MM.1S (cell line): ENCODE results near the gene COL5A1.

ENCODE experiments used
- EZH2 ChIP-seq: fragments of 300-600 bp; sonication (generic); optimal IDR thresholded peaks from 2 replicates; pipeline ENCODE3; 2017; ENCODE audit warnings: low read depth, mild to moderate bottlenecking, antibody characterized with exemption, low read length, mixed read lengths
- EZH2phosphoT487 ChIP-seq: fragments of 300-600 bp; sonication (generic); IDR thresholded peaks from 2 replicates; pipeline ENCODE4 v1.6.1; 2018; ENCODE audit warnings: antibody characterized with exemption, low read length
- TF ChIP-seq, protein P1 (sequence below): fragments of 300-600 bp; sonication (generic); IDR thresholded peaks from 2 replicates; pipeline ENCODE4 v1.5.1; 2016; ENCODE audit warnings: antibody characterized with exemption, low read length, mixed read lengths

DNA sequence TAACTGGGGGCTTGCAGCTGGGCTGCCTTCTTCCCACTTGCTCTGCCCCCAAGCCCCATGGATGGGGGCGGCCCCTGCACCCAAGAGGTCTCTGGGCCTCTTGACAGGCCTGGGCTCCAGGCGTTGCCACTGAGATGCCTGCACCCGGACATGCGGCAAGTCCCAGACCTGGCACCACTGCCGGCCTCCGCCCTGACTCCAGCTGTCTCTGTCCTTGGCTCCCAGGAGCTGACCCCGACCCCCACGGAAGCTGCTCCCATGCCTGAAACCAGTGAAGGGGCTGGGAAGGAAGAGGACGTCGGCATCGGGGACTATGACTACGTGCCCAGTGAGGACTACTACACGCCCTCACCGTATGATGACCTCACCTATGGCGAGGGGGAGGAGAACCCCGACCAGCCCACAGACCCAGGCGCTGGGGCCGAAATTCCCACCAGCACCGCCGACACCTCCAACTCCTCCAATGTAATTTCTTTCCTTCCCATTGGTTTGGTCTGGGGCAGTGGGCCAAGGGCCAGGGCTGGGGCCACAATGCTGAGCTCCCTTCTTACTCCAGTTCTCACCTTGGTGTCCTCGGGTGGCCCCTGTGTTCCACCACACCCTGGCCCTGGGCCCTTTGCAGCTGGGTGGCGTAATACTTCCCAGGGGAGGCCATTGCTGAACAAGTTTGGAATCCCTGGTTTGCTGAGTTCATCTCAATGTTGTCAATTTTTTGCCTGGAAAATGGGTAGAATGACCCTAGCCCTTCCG lies 88.6 kb downstream of the COL5A1 start:
- TF ChIP-seq, protein P1, sequence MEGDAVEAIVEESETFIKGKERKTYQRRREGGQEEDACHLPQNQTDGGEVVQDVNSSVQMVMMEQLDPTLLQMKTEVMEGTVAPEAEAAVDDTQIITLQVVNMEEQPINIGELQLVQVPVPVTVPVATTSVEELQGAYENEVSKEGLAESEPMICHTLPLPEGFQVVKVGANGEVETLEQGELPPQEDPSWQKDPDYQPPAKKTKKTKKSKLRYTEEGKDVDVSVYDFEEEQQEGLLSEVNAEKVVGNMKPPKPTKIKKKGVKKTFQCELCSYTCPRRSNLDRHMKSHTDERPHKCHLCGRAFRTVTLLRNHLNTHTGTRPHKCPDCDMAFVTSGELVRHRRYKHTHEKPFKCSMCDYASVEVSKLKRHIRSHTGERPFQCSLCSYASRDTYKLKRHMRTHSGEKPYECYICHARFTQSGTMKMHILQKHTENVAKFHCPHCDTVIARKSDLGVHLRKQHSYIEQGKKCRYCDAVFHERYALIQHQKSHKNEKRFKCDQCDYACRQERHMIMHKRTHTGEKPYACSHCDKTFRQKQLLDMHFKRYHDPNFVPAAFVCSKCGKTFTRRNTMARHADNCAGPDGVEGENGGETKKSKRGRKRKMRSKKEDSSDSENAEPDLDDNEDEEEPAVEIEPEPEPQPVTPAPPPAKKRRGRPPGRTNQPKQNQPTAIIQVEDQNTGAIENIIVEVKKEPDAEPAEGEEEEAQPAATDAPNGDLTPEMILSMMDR = no peak
- TF ChIP-seq EZH2phosphoT487 = no peak
- no peak for TF ChIP-seq EZH2
